HG03520 (cell line): ENCODE measurements around the gene SPRR3.

ENCODE experiments used
- ATAC-seq: cut with Tn5 transposase; IDR thresholded peaks from one replicate; pipeline ENCODE4 v1.9.1; 2021; ENCODE audit warnings: mild to moderate bottlenecking, moderate library complexity; ENCODE audit not compliant: unreplicated experiment

The SPRR3 gene

DNA sequence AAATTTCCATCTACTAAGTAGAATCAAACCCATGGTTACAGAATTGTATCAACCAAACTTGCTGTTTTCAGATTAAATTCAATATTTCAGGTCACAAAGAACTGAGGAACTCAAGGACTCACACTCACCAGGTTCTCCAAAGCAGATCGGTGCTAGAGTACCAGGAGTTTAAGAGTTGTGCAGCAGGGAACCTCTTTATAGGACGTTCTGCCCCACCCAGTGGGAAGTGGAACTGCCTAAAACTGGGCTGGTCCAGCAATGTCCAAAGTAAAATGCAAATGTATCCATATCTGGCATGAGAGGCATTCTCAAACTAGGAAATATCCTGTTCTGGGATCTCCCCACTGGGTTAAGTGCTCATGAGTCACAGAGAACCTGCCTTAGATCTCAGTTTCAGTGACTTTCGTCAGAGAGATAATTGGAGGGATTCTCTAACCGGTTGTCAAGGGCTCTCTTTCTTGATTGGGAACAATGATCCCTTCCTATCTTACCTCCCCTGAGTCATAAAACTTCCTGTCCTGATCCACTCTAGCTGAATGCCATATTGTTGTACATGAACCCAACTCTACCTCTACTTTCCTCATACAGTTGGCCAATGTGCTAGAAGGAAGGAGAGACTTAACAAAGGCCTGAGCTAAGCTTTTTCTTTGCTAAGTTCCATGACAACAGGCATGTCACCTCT is 39.5 kb downstream of the SPRR3 start, which contains the start of gene SPRR2D:
Gene SPRR2D, minus strand, starts transcription at position 171 of the 682 bp plus-strand sequence. CDS start 774 bp downstream, outside the sequence.
- no peak for ATAC-seq

DNA sequence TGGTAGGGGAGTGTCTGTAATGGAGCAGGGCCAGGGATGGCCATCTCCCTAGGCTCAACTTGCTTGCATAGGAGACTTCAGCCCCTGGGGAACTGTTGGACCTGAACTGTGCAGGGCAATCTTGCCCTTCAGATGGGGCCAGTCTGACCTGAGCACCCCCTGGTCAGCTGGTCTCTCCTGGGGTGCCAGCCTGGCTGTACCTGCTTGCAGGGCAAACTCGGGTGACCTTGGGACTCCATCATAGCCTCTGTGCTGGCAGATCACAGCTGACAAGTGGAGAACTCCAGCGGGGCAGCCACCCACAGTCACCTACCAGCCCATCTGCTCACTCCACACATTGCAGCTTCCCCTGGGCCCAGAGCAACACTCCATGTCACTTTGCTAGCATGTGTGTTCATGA is 47.7 kb downstream of the SPRR3 start:
- ATAC-seq: no peak
